Prostate gland (tissue), 2 donors: ENCODE results near the gene PGAP6.

ENCODE experiments used
- POLR2A ChIP-seq: fragments of 450-650 bp; IDR thresholded peaks from one replicate; pipeline ENCODE4 v1.6.1; 2016; ENCODE audit warnings: antibody characterized with exemption, mild to moderate bottlenecking
- POLR2AphosphoS5 ChIP-seq: sonication (generic); formaldehyde crosslinking; IDR thresholded peaks from one replicate; pipeline ENCODE4 v1.6.1; 2017; ENCODE audit warnings: antibody characterized with exemption
- TF ChIP-seq, protein P1 (sequence below), 4 experiments: fragments of 200-600 bp in 2 of 4; fragments of 450-650 bp in 2 of 4; sonication (generic) in 2 of 4; IDR thresholded peaks; 1 replicate in 3 of 4; 2 replicates in 1 of 4; pipeline ENCODE4 v1.5.1; 2016 to 2019; ENCODE audit warnings: antibody characterized with exemption in 4 of 4, mild to moderate bottlenecking in 2 of 4, moderate library complexity in 2 of 4

DNA sequence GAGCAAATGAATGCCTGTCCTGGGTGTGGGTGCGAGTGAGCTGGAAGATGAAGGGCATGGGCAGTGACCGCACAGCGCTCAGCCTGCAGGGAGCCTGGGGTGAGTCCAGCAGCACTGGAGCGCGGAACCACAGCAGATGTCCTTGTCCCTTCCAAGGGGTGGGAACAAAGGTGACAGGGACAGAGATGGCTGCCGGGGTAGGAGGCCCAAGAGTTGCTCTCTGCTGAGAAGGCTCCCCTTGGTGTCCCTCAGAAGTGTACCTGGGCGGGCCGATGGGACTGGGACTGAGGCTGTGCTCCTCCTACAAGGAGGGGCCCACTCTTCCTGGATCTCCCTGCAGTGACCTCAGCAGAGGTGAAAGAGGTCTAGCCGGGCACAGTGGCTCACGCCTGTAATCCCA is 7.6 kb upstream of the PGAP6 start:
- TF ChIP-seq POLR2AphosphoS5, result no peak
- TF ChIP-seq, protein P1, sequence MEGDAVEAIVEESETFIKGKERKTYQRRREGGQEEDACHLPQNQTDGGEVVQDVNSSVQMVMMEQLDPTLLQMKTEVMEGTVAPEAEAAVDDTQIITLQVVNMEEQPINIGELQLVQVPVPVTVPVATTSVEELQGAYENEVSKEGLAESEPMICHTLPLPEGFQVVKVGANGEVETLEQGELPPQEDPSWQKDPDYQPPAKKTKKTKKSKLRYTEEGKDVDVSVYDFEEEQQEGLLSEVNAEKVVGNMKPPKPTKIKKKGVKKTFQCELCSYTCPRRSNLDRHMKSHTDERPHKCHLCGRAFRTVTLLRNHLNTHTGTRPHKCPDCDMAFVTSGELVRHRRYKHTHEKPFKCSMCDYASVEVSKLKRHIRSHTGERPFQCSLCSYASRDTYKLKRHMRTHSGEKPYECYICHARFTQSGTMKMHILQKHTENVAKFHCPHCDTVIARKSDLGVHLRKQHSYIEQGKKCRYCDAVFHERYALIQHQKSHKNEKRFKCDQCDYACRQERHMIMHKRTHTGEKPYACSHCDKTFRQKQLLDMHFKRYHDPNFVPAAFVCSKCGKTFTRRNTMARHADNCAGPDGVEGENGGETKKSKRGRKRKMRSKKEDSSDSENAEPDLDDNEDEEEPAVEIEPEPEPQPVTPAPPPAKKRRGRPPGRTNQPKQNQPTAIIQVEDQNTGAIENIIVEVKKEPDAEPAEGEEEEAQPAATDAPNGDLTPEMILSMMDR (IDR thresholded peaks at IDR 0.05), result no peak
- TF ChIP-seq POLR2A, result no peak
